ENCODE measurements around the gene EFNA5.

Gene EFNA5

DNA sequence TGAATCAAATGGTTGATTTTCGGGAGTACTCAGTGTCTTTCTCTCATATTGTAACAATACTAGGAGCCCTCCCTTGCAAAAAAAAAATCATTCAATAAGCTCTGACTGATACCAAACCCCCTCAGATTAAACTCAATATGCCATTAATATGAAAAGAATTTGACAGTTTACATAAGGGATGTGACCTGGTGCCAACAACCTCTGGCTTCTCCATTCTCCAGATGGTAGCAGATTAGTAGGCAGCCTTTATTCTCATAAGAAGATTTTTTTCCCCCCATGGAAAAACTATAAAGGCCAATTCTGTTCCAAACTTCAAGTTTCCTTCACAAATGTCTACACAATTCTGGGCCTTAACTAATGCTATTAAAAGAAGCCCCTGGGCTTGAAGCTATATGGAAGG is 96.5 kb downstream of the EFNA5 start:
- no peak for DNase-seq (ENCODE audit: low read depth)
- H3K4me3 ChIP-seq (ENCODE audit: low read length) = no peak overlapping the region
- TF ChIP-seq, protein P1, sequence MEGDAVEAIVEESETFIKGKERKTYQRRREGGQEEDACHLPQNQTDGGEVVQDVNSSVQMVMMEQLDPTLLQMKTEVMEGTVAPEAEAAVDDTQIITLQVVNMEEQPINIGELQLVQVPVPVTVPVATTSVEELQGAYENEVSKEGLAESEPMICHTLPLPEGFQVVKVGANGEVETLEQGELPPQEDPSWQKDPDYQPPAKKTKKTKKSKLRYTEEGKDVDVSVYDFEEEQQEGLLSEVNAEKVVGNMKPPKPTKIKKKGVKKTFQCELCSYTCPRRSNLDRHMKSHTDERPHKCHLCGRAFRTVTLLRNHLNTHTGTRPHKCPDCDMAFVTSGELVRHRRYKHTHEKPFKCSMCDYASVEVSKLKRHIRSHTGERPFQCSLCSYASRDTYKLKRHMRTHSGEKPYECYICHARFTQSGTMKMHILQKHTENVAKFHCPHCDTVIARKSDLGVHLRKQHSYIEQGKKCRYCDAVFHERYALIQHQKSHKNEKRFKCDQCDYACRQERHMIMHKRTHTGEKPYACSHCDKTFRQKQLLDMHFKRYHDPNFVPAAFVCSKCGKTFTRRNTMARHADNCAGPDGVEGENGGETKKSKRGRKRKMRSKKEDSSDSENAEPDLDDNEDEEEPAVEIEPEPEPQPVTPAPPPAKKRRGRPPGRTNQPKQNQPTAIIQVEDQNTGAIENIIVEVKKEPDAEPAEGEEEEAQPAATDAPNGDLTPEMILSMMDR (conservative IDR thresholded peaks at IDR 0.05; ENCODE audit: low read length) = no peak

DNA sequence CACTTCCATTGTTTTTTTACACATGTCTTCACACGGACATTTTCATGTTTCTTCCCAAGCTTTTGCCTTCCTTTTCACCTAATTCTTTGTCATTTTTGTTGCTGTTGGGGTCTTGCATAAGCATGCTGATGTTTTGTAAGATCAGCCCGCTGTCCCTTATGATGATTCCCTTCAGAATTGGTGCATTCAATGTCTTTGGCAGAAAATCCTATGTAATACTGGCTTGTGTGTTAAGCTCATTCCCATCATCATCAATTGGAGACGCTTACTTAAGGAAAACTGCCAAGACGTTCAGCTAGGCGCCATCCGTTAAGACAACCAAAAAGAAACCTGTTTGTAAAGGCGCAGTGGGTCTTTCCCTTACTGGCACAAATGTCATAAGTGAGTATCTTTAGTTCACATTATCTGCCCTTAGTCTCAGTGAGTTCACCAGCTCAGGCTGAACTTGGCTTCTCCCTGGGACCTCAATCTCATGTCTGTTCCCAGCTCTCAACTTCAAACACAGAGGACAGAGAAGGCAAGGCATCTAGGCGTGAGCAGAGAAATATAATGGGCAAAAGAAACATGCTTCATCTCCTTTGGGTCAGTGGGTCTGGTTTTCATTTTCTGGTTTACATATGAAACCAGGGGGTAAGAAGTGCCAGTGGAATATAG is 97.9 kb downstream of the EFNA5 start:
- TF ChIP-seq, protein P1 (conservative IDR thresholded peaks at IDR 0.05; ENCODE audit: low read length) = no peak
- DNase-seq (ENCODE audit: low read depth) = no peak
- no peak overlapping the region for H3K4me3 ChIP-seq (ENCODE audit: low read length)

DNA sequence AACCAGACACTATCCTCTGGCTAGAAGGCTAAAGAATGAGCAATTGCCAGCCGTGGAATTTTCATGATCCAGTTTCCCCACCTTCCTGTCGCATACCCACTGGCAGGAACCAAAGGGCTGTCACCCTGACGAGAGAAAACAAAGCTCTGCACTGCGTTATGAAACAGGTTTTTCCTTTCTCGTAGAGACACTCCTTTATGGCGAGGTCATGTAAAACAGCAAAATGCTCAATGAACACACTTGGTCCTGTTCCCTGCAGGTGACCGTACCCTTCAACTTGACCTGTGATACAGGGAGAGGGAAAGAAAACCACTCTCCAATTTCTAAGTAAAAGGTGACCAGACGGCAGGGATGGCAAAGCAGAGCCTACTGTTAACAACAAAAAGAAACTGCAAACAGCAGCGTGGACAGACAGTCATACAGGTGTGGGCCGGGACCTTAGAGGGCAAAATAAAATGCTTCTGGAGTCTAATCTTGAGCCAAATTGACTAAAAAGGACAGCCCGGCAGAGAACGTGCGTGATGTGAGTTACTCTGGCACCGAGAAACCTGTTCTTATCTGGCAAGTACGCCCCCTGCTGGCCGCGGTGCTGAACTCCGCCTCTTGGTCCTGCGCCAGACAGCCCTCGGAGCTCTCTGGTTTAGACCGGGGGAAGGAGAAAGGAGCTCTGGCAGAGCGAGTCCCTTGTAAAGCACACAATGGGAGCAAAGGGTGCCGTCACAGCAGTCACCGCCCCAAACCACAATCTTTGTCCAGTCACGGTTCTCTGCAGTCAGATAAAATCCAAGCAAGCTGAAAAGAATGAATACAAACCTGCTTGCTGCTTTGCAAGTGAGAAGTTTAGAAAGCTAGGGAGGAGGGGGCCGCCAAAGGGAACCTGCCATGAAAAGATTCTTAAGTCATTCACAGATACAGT is 98.9 kb downstream of the EFNA5 start:
- peak overlapping the region; percentile 60 for H3K4me3 ChIP-seq (ENCODE audit: low read length)
- TF ChIP-seq, protein P1 (conservative IDR thresholded peaks at IDR 0.05; ENCODE audit: low read length) = peak; percentile 93
- DNase-seq (ENCODE audit: low read depth) = peak; percentile 80

DNA sequence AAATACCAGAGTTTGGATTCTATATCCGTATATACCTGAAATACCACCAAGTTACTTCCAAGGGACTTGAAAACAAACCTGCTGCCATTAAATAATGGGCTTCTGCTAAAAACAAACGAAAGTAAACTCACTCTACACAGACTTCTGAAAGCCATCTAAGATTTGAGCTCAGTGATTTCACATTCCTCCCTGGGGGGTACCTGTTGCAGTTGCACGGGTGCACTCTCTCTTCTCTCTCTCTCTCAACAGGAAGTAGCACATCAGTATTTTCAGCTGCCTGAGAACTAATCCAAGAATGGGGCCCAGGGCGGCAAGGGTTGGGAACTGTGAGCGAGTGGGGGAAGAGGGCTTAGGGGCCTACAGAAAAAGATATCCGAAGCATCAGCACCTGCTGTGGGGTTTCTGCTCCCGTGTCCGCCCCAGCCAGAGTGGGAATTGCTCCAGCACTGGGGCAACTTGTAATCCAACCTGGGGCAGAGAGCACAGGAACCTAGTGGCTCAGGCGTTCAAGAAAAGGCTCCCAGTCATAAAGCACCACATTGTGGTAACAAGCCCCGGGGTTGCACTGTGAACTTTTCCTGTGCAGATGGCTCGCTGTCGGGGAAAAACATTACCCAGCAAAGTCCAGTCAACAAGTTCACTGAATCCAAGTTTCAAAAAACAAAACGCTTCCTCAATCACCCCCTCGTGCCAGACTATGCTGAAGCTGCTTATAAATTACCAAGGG is 99.8 kb downstream of the EFNA5 start:
- no peak overlapping the region for H3K4me3 ChIP-seq (ENCODE audit: low read length)
- no peak for DNase-seq (ENCODE audit: low read depth)
- TF ChIP-seq, protein P1 (conservative IDR thresholded peaks at IDR 0.05; ENCODE audit: low read length) = no peak

DNA sequence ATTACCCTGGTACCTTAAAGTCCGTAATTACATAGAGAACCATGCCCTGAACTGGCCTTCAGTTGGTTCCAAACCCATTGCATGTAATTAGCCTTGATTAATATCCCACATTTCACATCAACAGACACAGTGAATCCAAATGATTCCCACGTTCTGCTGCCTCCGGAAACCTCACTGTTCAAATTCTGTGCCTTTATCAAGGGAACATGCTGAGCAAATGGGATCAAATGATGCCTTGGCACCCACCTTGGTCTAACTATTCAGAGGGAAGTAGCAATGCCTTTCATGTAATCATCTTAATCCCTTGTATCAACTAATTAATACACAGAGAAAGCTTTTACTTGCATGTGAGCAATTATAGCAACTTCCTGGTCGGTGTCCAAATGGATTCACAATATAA is 100.6 kb downstream of the EFNA5 start:
- no peak overlapping the region for H3K4me3 ChIP-seq (ENCODE audit: low read length)
- DNase-seq (ENCODE audit: low read depth) = no peak

DNA sequence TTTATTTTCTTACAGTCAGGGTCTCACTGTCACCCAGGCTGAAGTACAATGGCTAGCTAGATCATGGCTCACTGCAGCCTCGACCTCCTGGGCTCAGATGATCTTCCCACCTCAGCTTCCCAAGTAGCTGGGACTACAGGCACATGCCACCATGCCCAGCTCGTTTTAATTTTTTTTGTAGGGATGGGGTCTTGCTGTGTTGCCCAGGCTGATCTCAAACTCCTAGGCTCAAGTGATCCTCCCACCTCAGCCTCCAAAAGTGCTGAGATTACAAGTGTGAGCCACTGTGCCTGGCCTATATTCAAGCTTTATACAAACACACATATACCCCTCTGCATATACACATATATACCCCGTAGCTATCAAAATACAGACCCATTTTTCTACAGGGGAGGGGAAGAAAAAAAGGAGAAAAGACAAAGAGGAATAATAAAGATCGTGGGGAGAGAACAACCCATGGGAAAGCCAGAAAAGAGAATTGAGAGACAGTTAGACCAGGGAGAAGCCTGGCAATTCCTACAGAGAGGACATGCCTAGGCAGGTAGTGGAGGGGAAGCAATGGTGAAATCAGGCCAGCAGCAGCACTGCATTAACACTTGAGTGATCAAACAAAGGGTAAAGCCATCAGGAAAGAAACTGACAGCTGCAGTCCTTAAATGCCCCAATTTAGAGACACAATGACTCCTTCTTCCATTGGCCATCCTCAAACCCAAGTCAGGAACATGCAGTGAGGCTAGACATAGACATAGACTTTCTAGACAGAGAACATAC is 102.7 kb downstream of the EFNA5 start:
- no peak for DNase-seq (ENCODE audit: low read depth)

More for the DNA sequence above, 100.6 kb downstream of the EFNA5 start:
- TF ChIP-seq, protein P1 (conservative IDR thresholded peaks at IDR 0.05; ENCODE audit: low read length) = no peak

More for the DNA sequence above, 102.7 kb downstream of the EFNA5 start:
- no peak overlapping the region for H3K4me3 ChIP-seq (ENCODE audit: low read length)
- TF ChIP-seq, protein P1 (conservative IDR thresholded peaks at IDR 0.05; ENCODE audit: low read length) = no peak

All from AG10803 (cell line).